ENCODE measurements around the gene STARD5.
"Not testable (repeated sequence)": the region's sequence is repeated elsewhere in the genome, so short reads cannot be mapped to it uniquely, and the experiment has no call there.

Gene STARD5

GRCh38 chr15:81337241-81337640 is 13.3 kb upstream of the STARD5 start:
- peak overlapping the region; percentile 32; the same call in 1 of the 2 replicates for H3K27ac ChIP-seq
- TF ChIP-seq CTCF (conservative IDR thresholded peaks at IDR 0.05) (no peak), ZFX (IDR thresholded peaks at IDR 0.05) (no peak)

- peak overlapping the region; percentile 26; the same call in 1 of the 2 replicates for H3K27ac ChIP-seq
- TF ChIP-seq CTCF (conservative IDR thresholded peaks at IDR 0.05) (peak; percentile 54), ZFX (IDR thresholded peaks at IDR 0.05) (no peak)
Observed at GRCh38 chr15:81336568-81336967, 12.6 kb upstream of the STARD5 start.

- TF ChIP-seq CTCF (conservative IDR thresholded peaks at IDR 0.05) (no peak), ZFX (IDR thresholded peaks at IDR 0.05) (no peak)
- H3K27ac ChIP-seq: no peak overlapping the region
Observed at GRCh38 chr15:81335631-81336030, 11.7 kb upstream of the STARD5 start.

- TF ChIP-seq ZFX (IDR thresholded peaks at IDR 0.05): no peak
- TF ChIP-seq CTCF (conservative IDR thresholded peaks at IDR 0.05): no peak
Observed at GRCh38 chr15:81334768-81335435, 11.0 kb upstream of the STARD5 start.

GRCh38 chr15:81333363-81333762 is 9.4 kb upstream of the STARD5 start:
- TF ChIP-seq CTCF (conservative IDR thresholded peaks at IDR 0.05) (no peak), ZFX (IDR thresholded peaks at IDR 0.05) (no peak)
- H3K27ac ChIP-seq: no peak overlapping the region

More at GRCh38 chr15:81334768-81335435, 11.0 kb upstream of the STARD5 start:
- H3K27ac ChIP-seq: no peak overlapping the region

GRCh38 chr15:81332326-81332725 is 8.4 kb upstream of the STARD5 start:
- H3K27ac ChIP-seq: no peak overlapping the region
- no peak for TF ChIP-seq CTCF (conservative IDR thresholded peaks at IDR 0.05)
- no peak for TF ChIP-seq ZFX (IDR thresholded peaks at IDR 0.05)

- no peak for TF ChIP-seq CTCF (conservative IDR thresholded peaks at IDR 0.05)
- TF ChIP-seq ZFX (IDR thresholded peaks at IDR 0.05): no peak
- H3K27ac ChIP-seq: no peak overlapping the region
Observed at GRCh38 chr15:81331600-81331999, 7.7 kb upstream of the STARD5 start.

GRCh38 chr15:81331141-81331540 is 7.2 kb upstream of the STARD5 start:
- not testable (repeated sequence) for H3K27ac ChIP-seq

Data from C4-2B (cell line).